HG03571 (cell line): ENCODE data around the gene GPR37L1.

Experiments used
- ATAC-seq: cut with Tn5 transposase; IDR thresholded peaks from one replicate; pipeline ENCODE4 v1.9.1; 2021; ENCODE audit not compliant: unreplicated experiment

Gene GPR37L1

GRCh38 chr1:202154148-202154765, 31.5 kb downstream of the GPR37L1 start:
- ATAC-seq, result no peak

- no peak for ATAC-seq
Observed at GRCh38 chr1:202154766-202155477, 32.2 kb downstream of the GPR37L1 start.

- no peak for ATAC-seq
Observed at GRCh38 chr1:202155478-202156021, 32.8 kb downstream of the GPR37L1 start.

GRCh38 chr1:202156590-202156989, 33.9 kb downstream of the GPR37L1 start:
- ATAC-seq, result no peak

GRCh38 chr1:202157945-202158344, 35.2 kb downstream of the GPR37L1 start:
- ATAC-seq, result no peak

- no peak for ATAC-seq
Observed at GRCh38 chr1:202158810-202159533, 36.3 kb downstream of the GPR37L1 start.

GRCh38 chr1:202159534-202160371, 37.0 kb downstream of the GPR37L1 start:
- no peak for ATAC-seq

- peak; percentile 37 for ATAC-seq
Observed at GRCh38 chr1:202160377-202160940, 37.7 kb downstream of the GPR37L1 start, which contains the start of gene PTPN7. TSS of gene PTPN7 (minus strand) at chr1:202160602. CDS start at chr1:202159402, 1,200 bp downstream.

- ATAC-seq, result no peak
Observed at GRCh38 chr1:202161151-202162046, 38.7 kb downstream of the GPR37L1 start.

- ATAC-seq, result no peak
Observed at GRCh38 chr1:202162047-202162417, 39.3 kb downstream of the GPR37L1 start.

GRCh38 chr1:202162418-202163280, 39.9 kb downstream of the GPR37L1 start:
- no peak for ATAC-seq

GRCh38 chr1:202163281-202164270, 40.9 kb downstream of the GPR37L1 start:
- ATAC-seq, result no peak

GRCh38 chr1:202164271-202165037, 41.7 kb downstream of the GPR37L1 start:
- ATAC-seq, result peak; percentile 52

GRCh38 chr1:202165267-202165941, 42.7 kb downstream of the GPR37L1 start:
- ATAC-seq, result no peak

- no peak for ATAC-seq
Observed at GRCh38 chr1:202165942-202166843, 43.5 kb downstream of the GPR37L1 start.
